ENCODE data around the gene DKK3. TPM values are rescaled to one million over a fixed set of nuclear protein-coding genes. Genes with fewer than 3 reads are reported as not detected.

DKK3 gene
- total and polyA plus RNA-seq, 7 donors: 2.8 to 10.5 (median 4.1) TPM

DNA sequence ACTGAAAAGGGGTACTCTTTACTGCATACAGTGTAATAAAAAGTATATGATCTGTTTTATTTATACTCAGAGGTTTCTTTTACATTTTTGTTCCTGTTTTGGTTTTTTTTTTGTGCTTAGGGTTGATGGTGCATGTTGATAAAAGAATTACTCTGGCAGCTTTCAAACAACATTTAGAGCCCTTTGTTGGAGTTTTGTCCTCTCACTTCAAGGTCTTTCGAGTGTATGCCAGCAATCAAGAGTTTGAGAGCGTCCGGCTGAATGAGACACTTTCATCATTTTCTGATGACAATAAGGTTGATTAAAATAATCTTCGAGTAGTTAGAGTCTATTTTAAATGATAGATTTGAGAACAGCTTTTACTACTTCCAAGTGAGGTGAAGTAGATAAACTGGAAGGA is 60.6 kb downstream of the DKK3 start:
- ATAC-seq (no peak), DNase-seq (no peak)
- TF ChIP-seq, protein P1, sequence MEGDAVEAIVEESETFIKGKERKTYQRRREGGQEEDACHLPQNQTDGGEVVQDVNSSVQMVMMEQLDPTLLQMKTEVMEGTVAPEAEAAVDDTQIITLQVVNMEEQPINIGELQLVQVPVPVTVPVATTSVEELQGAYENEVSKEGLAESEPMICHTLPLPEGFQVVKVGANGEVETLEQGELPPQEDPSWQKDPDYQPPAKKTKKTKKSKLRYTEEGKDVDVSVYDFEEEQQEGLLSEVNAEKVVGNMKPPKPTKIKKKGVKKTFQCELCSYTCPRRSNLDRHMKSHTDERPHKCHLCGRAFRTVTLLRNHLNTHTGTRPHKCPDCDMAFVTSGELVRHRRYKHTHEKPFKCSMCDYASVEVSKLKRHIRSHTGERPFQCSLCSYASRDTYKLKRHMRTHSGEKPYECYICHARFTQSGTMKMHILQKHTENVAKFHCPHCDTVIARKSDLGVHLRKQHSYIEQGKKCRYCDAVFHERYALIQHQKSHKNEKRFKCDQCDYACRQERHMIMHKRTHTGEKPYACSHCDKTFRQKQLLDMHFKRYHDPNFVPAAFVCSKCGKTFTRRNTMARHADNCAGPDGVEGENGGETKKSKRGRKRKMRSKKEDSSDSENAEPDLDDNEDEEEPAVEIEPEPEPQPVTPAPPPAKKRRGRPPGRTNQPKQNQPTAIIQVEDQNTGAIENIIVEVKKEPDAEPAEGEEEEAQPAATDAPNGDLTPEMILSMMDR (IDR thresholded peaks at IDR 0.05): no peak
- Histone ChIP-seq H3K4me3 (no peak overlapping the region), H3K4me1 (peaks cover 10% of the 10 kb centered on the region), H3K27ac (peak overlapping the region; percentile 11), H3K27me3 (ENCODE audit: insufficient read depth in 3 of 3, low read length in 2 of 3) (no peaks in the 10 kb centered on the region), H3K9me3 (no peaks in the 10 kb centered on the region), H3K36me3 (ENCODE audit: insufficient read depth in 1 of 2, low read depth in 1 of 2) (peaks cover 5 to 79% of the 10 kb centered on the region in 2 donors)
- intact Hi-C loops (cut with DNase I): loop anchor here in 1 of 2 donors (10.0 kb wide), 1 partner anchor 63 kb away; no protein-coding TSS in a partner anchor
- WGBS, 3 donors: 91 to 95% (median 94%) methylated on average over 4 of the region's 4 CpGs

DNA sequence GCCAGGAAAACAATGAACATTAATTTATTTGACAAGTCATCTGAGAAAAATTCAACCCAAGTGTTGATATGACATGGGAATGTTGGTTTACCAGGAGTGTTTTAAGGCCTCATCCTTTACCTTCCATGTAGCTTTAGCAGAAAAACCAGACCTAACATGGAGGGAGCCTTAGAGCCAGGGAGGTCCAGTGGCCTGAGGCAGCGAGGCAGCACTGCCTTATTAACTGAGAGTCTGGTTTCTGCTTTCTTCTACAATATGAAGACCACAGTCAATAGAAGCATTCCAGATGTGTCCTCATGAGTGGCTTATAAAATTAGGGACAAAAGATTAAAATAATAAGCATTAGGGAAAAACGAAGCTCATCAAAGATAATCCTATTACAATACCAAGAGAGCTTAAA is 61.5 kb downstream of the DKK3 start:
- peaks cover 10% of the 10 kb centered on the region for H3K4me1 ChIP-seq
- WGBS, 3 donors: 93 to 95% (median 93%) methylated on average over 2 of the region's 2 CpGs
- peaks cover 5 to 79% of the 10 kb centered on the region in 2 donors for H3K36me3 ChIP-seq (ENCODE audit: insufficient read depth in 1 of 2, low read depth in 1 of 2)
- no peak overlapping the region for H3K4me3 ChIP-seq
- intact Hi-C loops (cut with DNase I): loop anchor here in 1 of 2 donors (10.0 kb wide), 1 partner anchor 62 kb away; no protein-coding TSS in a partner anchor
- no peaks in the 10 kb centered on the region for H3K27me3 ChIP-seq (ENCODE audit: insufficient read depth in 3 of 3, low read length in 2 of 3)
- no peak for ATAC-seq
- DNase-seq: no peak
- H3K27ac ChIP-seq: peak overlapping the region; percentile 6
- no peaks in the 10 kb centered on the region for H3K9me3 ChIP-seq
- TF ChIP-seq, protein P1 (IDR thresholded peaks at IDR 0.05): no peak

DNA sequence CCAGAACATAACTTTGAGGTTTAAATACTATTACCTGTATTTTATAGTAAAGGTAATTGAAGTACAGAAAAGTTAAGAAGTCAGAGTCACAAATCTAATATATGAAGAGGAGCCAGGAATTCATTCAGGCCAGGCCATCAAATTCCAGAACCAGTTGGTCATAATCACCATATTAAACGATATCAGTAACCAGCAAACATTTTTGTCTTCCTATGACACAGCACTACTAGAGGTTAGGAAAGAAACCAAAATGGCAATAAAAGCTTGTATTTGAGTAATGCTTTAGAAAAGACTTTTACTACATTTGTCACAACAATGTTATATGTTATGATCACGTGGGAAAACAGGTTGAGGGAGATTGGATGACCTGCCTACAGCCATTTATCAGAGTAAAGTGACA is 62.2 kb downstream of the DKK3 start:
- 26 to 52% (median 44%) methylated on average over 2 of the region's 2 CpGs for WGBS, 3 donors
- H3K4me3 ChIP-seq: no peak overlapping the region
- peaks cover 10% of the 10 kb centered on the region for H3K4me1 ChIP-seq
- DNase-seq (no peak), ATAC-seq (peak in 3 of 4 donors; percentile 47 to 61 (median 57))
- peaks cover 4 to 79% of the 10 kb centered on the region in 2 donors for H3K36me3 ChIP-seq (ENCODE audit: insufficient read depth in 1 of 2, low read depth in 1 of 2)
- peak overlapping the region; percentile 6 for H3K27ac ChIP-seq
- no peaks in the 10 kb centered on the region for H3K27me3 ChIP-seq (ENCODE audit: insufficient read depth in 3 of 3, low read length in 2 of 3)
- H3K9me3 ChIP-seq: no peaks in the 10 kb centered on the region
- TF ChIP-seq, protein P1 (IDR thresholded peaks at IDR 0.05): no peak
- intact Hi-C loops (cut with DNase I): loop anchor here in 1 of 2 donors (10.0 kb wide), 1 partner anchor 61 kb away; no protein-coding TSS in a partner anchor

DNA sequence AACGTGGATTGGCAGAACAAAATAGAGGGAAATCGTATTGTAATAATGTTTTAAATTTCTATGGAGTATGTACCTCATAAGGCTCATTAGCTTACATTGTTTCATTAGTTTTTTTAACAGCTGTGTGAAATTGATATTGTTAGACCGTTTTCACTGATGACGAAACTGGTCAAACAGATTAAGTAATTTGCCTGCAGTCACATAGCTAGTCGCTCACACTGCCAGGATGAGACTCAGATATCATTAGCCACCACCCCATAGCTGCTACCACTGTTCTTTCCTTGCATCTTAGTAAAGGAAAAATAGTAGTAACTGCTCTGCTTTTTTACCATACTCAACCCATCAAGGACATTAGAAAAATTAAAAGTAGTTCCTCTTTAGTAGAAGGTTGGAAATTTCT is 64.0 kb downstream of the DKK3 start:
- Histone ChIP-seq H3K4me1 (peaks cover 10% of the 10 kb centered on the region), H3K4me3 (no peak overlapping the region), H3K27ac (no peak overlapping the region), H3K36me3 (ENCODE audit: insufficient read depth in 1 of 2, low read depth in 1 of 2) (peaks cover 3 to 79% of the 10 kb centered on the region in 2 donors), H3K27me3 (ENCODE audit: insufficient read depth in 3 of 3, low read length in 2 of 3) (no peaks in the 10 kb centered on the region), H3K9me3 (no peaks in the 10 kb centered on the region)
- TF ChIP-seq, protein P1 (IDR thresholded peaks at IDR 0.05): no peak
- WGBS, 3 donors: 65 to 74% (median 70%) methylated on average over 5 of the region's 5 CpGs
- ATAC-seq: peak; percentile 56 to 83 (median 66)
- DNase-seq: no peak
- intact Hi-C loops (cut with DNase I): loop anchor here in 1 of 2 donors (10.0 kb wide), 1 partner anchor 60 kb away; no protein-coding TSS in a partner anchor

DNA sequence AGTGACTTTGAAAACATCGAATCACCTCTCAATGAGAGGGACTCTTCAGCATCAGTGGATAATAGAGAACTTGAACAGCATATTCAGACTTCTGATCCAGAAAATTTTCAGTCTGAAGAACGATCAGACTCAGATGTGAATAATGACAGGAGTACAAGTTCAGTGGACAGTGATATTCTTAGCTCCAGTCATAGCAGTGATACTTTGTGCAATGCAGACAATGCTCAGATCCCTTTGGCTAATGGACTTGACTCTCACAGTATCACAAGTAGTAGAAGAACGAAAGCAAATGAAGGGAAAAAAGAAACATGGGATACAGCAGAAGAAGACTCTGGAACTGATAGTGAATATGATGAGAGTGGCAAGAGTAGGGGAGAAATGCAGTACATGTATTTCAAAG is 65.8 kb downstream of the DKK3 start:
- Histone ChIP-seq H3K36me3 (ENCODE audit: insufficient read depth in 1 of 2, low read depth in 1 of 2) (peaks cover 3 to 83% of the 10 kb centered on the region in 2 donors), H3K9me3 (no peaks in the 10 kb centered on the region), H3K4me1 (no peaks in the 10 kb centered on the region), H3K27ac (no peak overlapping the region), H3K4me3 (no peak overlapping the region), H3K27me3 (ENCODE audit: insufficient read depth in 3 of 3, low read length in 2 of 3) (no peaks in the 10 kb centered on the region)
- 84 to 89% (median 86%) methylated on average over 3 of the region's 3 CpGs for WGBS, 3 donors
- DNase-seq (no peak), ATAC-seq (no peak)
- TF ChIP-seq, protein P1 (IDR thresholded peaks at IDR 0.05): no peak
- intact Hi-C loops (cut with DNase I): loop anchor here in 1 of 2 donors (10.0 kb wide), 1 partner anchor 58 kb away; no protein-coding TSS in a partner anchor
